HG03097 (cell line): ENCODE data around the gene BRME1.

Experiments
- ATAC-seq: cut with Tn5 transposase; IDR thresholded peaks from one replicate; pipeline ENCODE4 v1.9.1; 2021; ENCODE audit not compliant: unreplicated experiment, low FRiP score

BRME1 gene

DNA sequence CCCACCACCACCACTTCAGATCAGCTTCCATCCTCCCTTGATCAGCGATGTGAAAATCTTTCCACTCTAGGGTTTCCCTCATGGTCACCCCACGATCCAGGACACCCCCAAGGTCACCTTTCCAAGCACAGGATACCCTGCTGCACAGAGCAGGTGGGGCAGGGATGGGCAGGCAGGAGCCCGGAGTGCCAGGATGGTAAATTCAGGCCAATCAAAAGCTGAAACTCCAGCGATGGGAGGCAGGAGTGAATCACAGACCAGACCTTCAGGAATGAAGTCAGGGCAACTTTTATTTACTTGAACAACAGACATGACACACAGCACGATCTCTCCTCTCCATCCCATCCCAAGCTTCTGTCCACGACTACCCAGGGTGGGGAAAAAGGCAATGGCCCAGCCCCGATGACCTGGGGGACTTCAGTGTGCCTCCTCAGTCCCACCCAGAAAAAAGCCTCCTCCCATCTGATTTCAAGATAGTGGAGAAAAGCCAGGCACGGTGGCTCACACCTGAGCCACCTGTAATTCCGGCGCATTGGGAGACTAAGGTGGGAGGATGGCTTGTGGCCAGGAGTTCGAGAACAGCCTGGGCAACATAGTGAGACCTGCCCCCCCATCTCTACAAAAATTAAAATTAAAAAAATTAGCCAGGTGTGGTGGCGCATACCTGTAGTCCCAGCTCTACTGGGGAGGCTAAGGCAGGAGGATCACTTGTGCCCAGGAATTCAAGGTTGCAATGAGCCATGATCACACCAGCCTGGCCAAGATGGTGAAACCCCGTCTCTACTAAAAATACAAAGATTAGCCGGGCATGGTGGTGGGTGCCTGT lies 71.5 kb downstream of the BRME1 start:
- ATAC-seq: no peak

DNA sequence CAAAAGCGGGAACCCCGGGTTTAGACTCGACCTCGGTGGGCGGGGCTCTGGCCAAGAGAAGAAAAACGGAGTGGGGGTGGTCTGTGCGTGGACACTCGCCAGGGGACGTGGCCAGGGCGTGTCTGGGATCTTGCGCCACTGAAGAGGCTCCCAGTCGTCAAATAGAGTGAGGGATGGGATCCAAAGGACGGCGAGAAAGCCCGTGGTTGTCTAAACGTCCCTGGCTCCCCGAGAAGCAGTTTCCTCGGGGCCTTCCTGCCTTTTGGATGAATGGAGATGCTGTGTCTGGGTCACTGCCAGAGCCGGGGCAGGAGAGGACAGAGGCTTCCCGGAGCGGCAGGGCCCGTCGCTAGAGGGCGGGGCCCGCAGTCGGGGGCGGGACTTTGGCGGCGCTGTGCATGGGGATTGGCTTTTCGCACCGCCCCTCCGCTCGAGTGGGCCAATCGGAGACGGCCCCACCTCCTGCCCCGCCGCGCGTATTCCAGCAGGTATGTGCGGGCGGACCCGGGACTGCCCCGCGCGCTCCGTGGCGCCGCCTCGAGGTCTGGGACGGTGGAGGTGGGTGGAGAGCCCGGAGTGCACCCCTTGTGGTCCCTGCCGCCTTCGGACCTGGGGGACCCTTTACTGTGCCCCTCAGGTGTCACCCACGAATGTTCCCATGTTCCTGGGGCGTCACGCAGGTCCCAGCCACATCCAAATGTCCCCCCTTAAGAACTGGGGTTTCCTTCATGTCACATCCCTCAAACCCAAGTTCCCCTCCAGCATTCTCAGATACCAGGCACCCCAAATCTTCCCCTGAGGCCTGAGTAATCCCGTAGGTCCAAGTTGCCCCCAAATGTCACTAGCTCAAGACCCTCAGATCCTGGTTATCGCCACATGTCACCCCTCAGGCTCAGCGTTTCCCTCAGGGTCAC lies 72.3 kb downstream of the BRME1 start:
- peak; percentile 62 for ATAC-seq
